ENCODE data around the gene GIT1.

The GIT1 gene, protein sequence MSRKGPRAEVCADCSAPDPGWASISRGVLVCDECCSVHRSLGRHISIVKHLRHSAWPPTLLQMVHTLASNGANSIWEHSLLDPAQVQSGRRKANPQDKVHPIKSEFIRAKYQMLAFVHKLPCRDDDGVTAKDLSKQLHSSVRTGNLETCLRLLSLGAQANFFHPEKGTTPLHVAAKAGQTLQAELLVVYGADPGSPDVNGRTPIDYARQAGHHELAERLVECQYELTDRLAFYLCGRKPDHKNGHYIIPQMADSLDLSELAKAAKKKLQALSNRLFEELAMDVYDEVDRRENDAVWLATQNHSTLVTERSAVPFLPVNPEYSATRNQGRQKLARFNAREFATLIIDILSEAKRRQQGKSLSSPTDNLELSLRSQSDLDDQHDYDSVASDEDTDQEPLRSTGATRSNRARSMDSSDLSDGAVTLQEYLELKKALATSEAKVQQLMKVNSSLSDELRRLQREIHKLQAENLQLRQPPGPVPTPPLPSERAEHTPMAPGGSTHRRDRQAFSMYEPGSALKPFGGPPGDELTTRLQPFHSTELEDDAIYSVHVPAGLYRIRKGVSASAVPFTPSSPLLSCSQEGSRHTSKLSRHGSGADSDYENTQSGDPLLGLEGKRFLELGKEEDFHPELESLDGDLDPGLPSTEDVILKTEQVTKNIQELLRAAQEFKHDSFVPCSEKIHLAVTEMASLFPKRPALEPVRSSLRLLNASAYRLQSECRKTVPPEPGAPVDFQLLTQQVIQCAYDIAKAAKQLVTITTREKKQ

GRCh38 chr17:29589524-29590410 is at the start of gene GIT1:
TSS of gene GIT1 (minus strand) at chr17:29589648. CDS start at chr17:29589378, 270 bp downstream.
- in situ Hi-C loops (cut with HindIII; ENCODE audit: low sequenced_read_pairs): no loop called here

DNA sequence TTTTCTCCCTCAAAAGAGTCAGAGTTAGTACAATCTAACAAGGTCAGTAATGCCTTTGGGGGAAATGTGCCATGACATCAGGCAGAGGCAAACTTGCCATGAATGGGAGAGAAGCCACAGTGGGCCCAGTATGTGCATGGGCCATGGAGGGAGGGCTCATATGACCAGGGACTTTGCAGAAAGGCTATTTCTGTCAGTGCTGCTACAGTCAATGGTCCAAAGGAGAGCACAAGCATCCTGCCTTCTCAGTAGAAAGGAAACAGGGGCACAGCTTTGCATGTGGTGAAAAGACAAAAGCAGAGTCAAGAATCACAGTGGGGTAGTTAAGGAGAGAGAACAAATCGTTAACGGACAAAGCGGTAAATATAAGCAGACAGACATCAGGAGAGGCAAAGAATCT is 44.4 kb upstream of the GIT1 start:
- in situ Hi-C loops (cut with HindIII; ENCODE audit: low sequenced_read_pairs): no loop called here

GRCh38 chr17:29630630-29631193 is 41.3 kb upstream of the GIT1 start:
- in situ Hi-C loops (cut with HindIII; ENCODE audit: low sequenced_read_pairs): no loop called here

DNA sequence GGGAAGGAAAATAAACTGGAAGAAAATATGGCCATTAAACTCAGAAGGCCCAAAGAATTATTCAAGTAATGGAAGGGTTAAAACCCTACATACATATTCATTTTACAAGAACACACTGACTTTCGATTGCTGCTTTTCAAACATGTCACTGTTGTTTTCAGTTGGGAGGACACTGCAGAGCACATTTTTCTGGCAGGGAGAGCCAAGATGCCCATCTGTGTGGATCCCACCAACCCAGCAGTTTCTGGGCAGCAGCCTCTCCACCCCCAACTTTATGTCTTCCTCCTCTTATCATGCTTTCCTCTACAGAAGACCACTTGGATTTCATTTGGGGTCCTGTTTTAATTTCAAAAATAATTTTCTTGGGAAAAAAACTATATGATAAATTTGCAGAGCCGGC is 40.4 kb upstream of the GIT1 start:
- in situ Hi-C loops (cut with HindIII; ENCODE audit: low sequenced_read_pairs): no loop called here

DNA sequence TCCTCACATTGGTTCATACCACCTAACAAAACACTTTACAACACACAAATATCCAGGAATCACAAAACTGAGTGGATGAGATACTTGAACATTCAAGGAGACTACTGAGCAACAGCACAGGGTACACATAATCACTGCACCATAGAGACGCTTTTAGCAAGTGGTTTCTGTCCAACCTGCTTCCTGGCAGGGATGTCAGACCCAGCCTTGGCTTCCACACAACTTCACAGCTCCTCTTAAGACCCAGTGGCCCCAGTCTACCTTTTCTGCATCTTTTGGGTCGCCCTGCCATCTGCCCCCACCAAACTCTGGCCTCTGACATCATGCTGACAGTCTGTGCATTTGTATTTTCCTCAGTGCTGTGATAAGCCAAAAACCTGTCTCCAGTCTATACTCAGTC is 39.2 kb upstream of the GIT1 start:
- in situ Hi-C loops (cut with HindIII; ENCODE audit: low sequenced_read_pairs): no loop called here

DNA sequence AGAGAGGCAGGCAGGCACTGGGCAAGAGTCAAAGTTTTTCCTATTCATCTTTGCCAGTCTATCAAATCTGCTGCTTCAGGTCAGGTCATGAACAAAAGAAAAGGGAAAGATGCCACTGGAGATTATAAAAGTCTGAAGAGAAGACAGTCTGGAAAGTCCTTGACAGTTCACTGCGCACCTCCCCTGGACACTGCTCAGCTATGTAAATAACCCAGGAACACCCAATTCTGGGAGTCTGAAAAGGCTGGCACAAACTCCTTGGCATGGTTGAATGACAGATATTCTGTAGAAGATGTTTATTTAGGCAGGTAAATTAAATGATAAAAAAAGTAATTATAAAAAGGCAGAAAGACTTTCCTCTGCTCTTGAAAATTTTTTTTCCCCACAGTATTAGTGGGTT is 38.5 kb upstream of the GIT1 start:
- in situ Hi-C loops (cut with HindIII; ENCODE audit: low sequenced_read_pairs): no loop called here

DNA sequence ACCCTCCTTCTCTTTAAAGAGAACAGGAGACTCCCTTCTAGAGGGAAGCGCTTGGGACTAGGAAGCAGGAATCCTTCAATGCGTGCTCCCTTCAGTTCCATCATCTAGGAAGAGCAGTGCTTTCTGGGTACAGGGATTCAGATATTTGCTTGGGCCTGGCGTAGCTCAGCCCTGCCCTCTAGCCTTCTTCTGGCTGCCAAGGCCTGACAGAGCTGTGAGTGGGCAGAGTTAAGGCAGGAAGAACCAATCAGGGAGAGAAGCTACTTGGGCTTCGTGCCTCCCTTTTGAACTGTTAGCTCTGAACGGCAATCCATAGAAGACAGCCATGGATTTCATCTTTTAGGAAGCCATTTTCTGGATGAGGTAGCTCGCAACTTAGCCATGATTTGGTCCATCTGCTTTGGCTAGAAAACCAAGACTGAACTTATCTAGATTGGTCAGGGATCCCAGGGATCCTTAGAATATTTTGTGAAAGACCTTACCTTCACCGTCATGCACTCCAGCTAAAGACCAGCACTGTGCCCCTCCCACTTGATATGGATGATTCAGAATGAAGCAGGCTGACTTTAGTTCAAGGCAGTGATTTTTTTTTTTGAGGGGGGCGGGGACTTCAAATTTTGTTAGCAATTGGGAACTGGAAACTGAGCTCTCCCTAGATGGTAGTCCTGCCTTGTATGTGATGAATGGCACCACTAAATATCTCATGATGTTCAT is 35.7 kb upstream of the GIT1 start:
- in situ Hi-C loops (cut with HindIII; ENCODE audit: low sequenced_read_pairs): no loop called here

DNA sequence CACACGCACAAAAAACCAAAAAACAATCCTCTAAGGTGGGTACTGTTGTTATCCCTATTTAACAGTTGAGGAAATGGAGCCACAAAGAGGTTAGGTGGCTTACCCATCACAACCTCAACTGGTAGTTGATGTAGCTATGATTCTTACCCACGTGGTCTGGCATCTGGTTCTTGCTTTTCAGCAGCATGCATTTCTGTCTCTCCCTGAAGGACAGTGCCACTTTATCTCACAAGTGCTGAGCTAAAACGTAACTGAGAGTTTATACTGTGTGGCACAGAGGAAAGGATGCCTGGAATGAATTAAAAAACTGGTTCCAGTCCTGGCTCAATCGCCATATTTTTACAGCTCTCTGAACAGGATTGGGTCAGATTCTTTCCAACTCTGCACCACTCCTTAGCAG is 35.1 kb upstream of the GIT1 start:
- in situ Hi-C loops (cut with HindIII; ENCODE audit: low sequenced_read_pairs): no loop called here

DNA sequence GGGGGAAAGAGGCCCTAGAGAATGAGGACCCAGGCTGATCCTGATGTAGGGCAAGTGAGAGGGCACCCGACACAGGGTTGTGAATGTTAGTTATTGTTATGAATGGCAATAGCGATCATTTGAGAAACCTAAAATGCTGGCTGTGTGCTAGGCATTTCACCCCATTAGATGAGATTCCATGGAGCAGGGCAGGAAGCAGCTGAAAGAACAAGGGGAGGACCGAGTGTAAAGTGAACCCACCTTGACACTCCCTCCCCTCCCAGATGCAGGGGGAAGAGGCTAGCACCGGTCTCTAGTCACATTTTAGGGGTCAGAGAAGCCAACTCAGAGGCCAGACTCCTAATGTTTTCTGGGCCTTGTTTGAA is 33.8 kb upstream of the GIT1 start:
- in situ Hi-C loops (cut with HindIII; ENCODE audit: low sequenced_read_pairs): no loop called here

DNA sequence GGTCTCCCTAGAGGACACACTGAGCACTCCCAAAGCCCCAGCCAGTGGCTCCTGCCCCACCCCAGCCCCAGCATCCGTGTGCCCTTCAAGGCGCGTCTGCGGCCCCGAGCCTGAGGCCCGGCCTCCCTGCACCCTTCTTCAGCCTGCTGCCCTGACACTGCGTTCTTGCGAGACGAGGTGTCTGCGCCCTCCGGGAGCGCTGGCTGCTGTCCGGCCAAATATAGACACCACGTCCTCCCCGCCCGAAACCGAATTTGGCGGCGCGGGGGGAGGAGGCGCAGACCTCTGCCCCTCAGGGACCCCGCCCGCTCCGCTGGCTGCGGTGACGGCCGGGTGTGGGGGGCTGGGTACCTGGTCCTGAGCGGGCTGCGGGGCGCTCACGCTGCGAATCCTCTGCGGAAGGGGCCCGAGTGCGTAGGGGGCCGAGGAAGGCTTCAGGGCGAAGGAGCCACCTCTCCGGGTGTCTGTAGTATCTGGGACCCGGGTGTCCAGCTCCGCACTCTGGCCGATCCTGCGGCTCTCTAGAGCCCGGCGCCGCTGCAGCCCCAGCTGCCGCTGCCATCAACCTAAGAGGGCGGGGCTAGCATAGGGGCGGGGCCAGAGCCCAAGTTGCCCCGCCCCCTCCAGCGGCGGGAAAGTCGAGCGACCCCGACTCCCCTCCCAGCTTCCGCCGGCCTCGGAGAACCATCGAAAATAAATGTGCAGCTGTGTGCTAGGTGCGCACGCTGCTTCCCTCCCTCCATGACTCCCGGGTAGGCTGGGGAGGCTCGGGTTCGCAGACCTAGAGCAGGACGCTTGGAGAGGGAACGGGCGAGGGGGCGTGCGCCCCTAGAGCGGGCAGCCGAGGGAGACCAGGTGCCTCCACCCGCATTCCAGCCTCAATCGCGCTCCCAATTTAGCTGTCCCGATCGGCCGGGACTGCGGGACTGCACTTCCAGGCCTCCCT is 33.2 kb upstream of the GIT1 start, which contains the start of gene CORO6:
Gene CORO6, minus strand, starts transcription at position 576 of the 946 bp plus-strand sequence. CDS start 1,491 bp downstream, outside the sequence.
- in situ Hi-C loops (cut with HindIII; ENCODE audit: low sequenced_read_pairs): no loop called here

DNA sequence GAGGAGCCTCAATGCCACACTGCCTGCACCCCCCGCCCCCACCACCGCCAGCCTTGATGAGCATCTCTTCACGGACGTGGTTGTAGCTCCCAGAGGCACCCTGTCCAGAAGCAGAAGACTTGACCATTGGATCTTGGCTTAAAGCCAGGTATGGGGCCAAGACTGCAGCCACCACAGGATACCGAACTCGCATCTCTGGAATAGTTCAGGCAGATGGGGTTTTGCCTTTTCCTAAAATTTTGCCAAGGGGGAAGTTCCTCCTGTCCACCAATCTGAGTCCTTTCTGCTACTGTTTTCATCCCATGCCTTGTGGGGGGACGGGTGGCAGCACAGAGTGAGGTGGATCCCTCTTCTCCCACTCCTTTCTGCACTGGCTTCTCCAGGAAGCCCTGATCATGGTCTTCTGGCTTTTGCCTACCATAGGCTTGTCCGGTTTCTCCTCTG is 32.3 kb upstream of the GIT1 start:
- in situ Hi-C loops (cut with HindIII; ENCODE audit: low sequenced_read_pairs): no loop called here

GRCh38 chr17:29620779-29621500 is 31.5 kb upstream of the GIT1 start:
- in situ Hi-C loops (cut with HindIII; ENCODE audit: low sequenced_read_pairs): no loop called here

- in situ Hi-C loops (cut with HindIII; ENCODE audit: low sequenced_read_pairs): no loop called here
Observed at GRCh38 chr17:29620271-29620670, 30.8 kb upstream of the GIT1 start.

- in situ Hi-C loops (cut with HindIII; ENCODE audit: low sequenced_read_pairs): no loop called here
Observed at GRCh38 chr17:29619251-29619650, 29.8 kb upstream of the GIT1 start.

- in situ Hi-C loops (cut with HindIII; ENCODE audit: low sequenced_read_pairs): no loop called here
Observed at GRCh38 chr17:29618272-29619065, 29.0 kb upstream of the GIT1 start.

- in situ Hi-C loops (cut with HindIII; ENCODE audit: low sequenced_read_pairs): no loop called here
Observed at GRCh38 chr17:29617481-29618271, 28.2 kb upstream of the GIT1 start.

DNA sequence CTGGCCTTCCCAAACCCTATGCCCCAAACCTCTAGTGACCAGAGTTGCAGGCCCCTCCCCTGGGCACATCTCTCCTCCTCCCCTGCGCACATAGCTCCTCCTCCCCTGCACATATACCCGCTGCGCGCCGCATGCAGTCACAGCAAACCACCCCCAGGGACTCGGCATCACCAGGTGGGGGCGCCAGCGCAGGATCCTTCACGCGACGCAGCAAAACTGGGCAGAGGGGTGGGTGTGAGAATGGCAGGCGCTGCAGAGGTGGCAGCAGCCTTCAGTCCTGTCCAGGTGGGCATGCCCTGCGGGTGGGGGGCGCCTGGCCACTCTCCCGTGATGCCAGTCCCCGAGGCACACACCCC is 27.7 kb upstream of the GIT1 start:
- in situ Hi-C loops (cut with HindIII; ENCODE audit: low sequenced_read_pairs): no loop called here
